ENCODE results near the gene COQ5. TPM values are rescaled to one million over a fixed set of nuclear protein-coding genes. Genes with fewer than 3 reads are reported as not detected.

The COQ5 gene
- total RNA-seq (2014; rRNA removed; shearing (Covaris generic)): 34.3 and 45.5 TPM in 2 replicates

GRCh38 chr12:120528861-120529525 lies at the start of gene COQ5:
Gene COQ5, minus strand, starts transcription at chr12:120529158. Its CDS starts 17 bp downstream, at chr12:120529141.
- DNase-seq (ENCODE audit: low spot score): peak; percentile 94
- in situ Hi-C loops (cut with HindIII; ENCODE audit: low sequenced_read_pairs): no loop called here

- DNase-seq (ENCODE audit: low spot score): no peak
- in situ Hi-C loops (cut with HindIII; ENCODE audit: low sequenced_read_pairs): no loop called here
Measured at GRCh38 chr12:120574106-120574505, 45.1 kb upstream of the COQ5 start.

GRCh38 chr12:120573560-120573959 lies 44.6 kb upstream of the COQ5 start:
- in situ Hi-C loops (cut with HindIII; ENCODE audit: low sequenced_read_pairs): no loop called here
- DNase-seq (ENCODE audit: low spot score): no peak

GRCh38 chr12:120571299-120571698 lies 42.3 kb upstream of the COQ5 start:
- no peak for DNase-seq (ENCODE audit: low spot score)
- in situ Hi-C loops (cut with HindIII; ENCODE audit: low sequenced_read_pairs): no loop called here

GRCh38 chr12:120563495-120563894 lies 34.5 kb upstream of the COQ5 start:
- no peak for DNase-seq (ENCODE audit: low spot score)
- in situ Hi-C loops (cut with HindIII; ENCODE audit: low sequenced_read_pairs): no loop called here

GRCh38 chr12:120562906-120563305 lies 33.9 kb upstream of the COQ5 start:
- DNase-seq (ENCODE audit: low spot score): no peak
- in situ Hi-C loops (cut with HindIII; ENCODE audit: low sequenced_read_pairs): no loop called here

GRCh38 chr12:120557589-120557988 lies 28.6 kb upstream of the COQ5 start:
- no peak for DNase-seq (ENCODE audit: low spot score)
- in situ Hi-C loops (cut with HindIII; ENCODE audit: low sequenced_read_pairs): no loop called here

GRCh38 chr12:120554678-120555077 lies 25.7 kb upstream of the COQ5 start:
- in situ Hi-C loops (cut with HindIII; ENCODE audit: low sequenced_read_pairs): no loop called here
- no peak for DNase-seq (ENCODE audit: low spot score)

- in situ Hi-C loops (cut with HindIII; ENCODE audit: low sequenced_read_pairs): no loop called here
- no peak for DNase-seq (ENCODE audit: low spot score)
Measured at GRCh38 chr12:120546050-120546386, 17.1 kb upstream of the COQ5 start.

GRCh38 chr12:120544691-120545090 lies 15.7 kb upstream of the COQ5 start:
- in situ Hi-C loops (cut with HindIII; ENCODE audit: low sequenced_read_pairs): no loop called here
- DNase-seq (ENCODE audit: low spot score): no peak

GRCh38 chr12:120542166-120542565 lies 13.2 kb upstream of the COQ5 start:
- DNase-seq (ENCODE audit: low spot score): no peak
- in situ Hi-C loops (cut with HindIII; ENCODE audit: low sequenced_read_pairs): no loop called here

GRCh38 chr12:120540445-120540844 lies 11.5 kb upstream of the COQ5 start:
- DNase-seq (ENCODE audit: low spot score): no peak
- in situ Hi-C loops (cut with HindIII; ENCODE audit: low sequenced_read_pairs): no loop called here

GRCh38 chr12:120539303-120539702 lies 10.3 kb upstream of the COQ5 start:
- in situ Hi-C loops (cut with HindIII; ENCODE audit: low sequenced_read_pairs): no loop called here
- DNase-seq (ENCODE audit: low spot score): no peak

- in situ Hi-C loops (cut with HindIII; ENCODE audit: low sequenced_read_pairs): no loop called here
- DNase-seq (ENCODE audit: low spot score): no peak
Measured at GRCh38 chr12:120538281-120539156, 9.6 kb upstream of the COQ5 start.

- no peak for DNase-seq (ENCODE audit: low spot score)
- in situ Hi-C loops (cut with HindIII; ENCODE audit: low sequenced_read_pairs): no loop called here
Measured at GRCh38 chr12:120537856-120538220, 8.9 kb upstream of the COQ5 start.

GRCh38 chr12:120536064-120536791 lies 7.3 kb upstream of the COQ5 start:
- in situ Hi-C loops (cut with HindIII; ENCODE audit: low sequenced_read_pairs): no loop called here

GRCh38 chr12:120534703-120535655 lies 6.0 kb upstream of the COQ5 start:
- no peak for DNase-seq (ENCODE audit: low spot score)
- in situ Hi-C loops (cut with HindIII; ENCODE audit: low sequenced_read_pairs): no loop called here

More at GRCh38 chr12:120536064-120536791, 7.3 kb upstream of the COQ5 start:
- no peak for DNase-seq (ENCODE audit: low spot score)

- DNase-seq (ENCODE audit: low spot score): peak; percentile 88
- in situ Hi-C loops (cut with HindIII; ENCODE audit: low sequenced_read_pairs): no loop called here
Measured at GRCh38 chr12:120534203-120534702, 5.3 kb upstream of the COQ5 start, which contains the start of gene RNF10. Gene RNF10, plus strand, starts transcription at chr12:120534356. Its CDS starts 456 bp downstream, at chr12:120534812.
